ENCODE measurements around the gene TBC1D16.

GRCh38 chr17:79966681-79967080 lies 69.0 kb downstream of the TBC1D16 start:
- TF ChIP-seq, protein P1, sequence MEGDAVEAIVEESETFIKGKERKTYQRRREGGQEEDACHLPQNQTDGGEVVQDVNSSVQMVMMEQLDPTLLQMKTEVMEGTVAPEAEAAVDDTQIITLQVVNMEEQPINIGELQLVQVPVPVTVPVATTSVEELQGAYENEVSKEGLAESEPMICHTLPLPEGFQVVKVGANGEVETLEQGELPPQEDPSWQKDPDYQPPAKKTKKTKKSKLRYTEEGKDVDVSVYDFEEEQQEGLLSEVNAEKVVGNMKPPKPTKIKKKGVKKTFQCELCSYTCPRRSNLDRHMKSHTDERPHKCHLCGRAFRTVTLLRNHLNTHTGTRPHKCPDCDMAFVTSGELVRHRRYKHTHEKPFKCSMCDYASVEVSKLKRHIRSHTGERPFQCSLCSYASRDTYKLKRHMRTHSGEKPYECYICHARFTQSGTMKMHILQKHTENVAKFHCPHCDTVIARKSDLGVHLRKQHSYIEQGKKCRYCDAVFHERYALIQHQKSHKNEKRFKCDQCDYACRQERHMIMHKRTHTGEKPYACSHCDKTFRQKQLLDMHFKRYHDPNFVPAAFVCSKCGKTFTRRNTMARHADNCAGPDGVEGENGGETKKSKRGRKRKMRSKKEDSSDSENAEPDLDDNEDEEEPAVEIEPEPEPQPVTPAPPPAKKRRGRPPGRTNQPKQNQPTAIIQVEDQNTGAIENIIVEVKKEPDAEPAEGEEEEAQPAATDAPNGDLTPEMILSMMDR (IDR thresholded peaks at IDR 0.05) = no peak
- no peak for TF ChIP-seq POLR2A (IDR thresholded peaks at IDR 0.05)
